Glomerular visceral epithelial cell (primary cell): ENCODE data around the gene MYO9A.

Experiments
- DNase-seq: peaks from one replicate; pipeline ENCODE4 v3.0.0-alpha.2; 2016; ENCODE audit errors: extremely low spot score

Gene MYO9A

GRCh38 chr15:71782422-71783165, 335.4 kb downstream of the MYO9A start:
- DNase-seq: no peak

DNA sequence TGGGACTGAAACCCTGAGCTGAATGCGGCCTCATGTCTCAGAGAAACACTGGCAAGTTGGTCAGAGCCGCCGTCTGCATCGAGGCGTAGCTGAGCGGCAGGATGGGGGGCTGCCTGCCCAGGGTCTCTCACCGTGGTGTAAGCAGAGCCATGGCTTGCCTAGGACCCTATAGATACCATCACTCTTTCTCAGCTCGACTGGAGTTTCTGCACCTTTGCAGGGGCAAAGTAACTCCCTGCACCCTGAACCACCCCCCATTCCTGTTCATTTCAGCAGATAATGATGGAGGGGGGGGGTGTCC, 336.0 kb downstream of the MYO9A start:
- DNase-seq: no peak

GRCh38 chr15:71781179-71781964, 336.6 kb downstream of the MYO9A start:
- DNase-seq: peak; percentile 45

DNA sequence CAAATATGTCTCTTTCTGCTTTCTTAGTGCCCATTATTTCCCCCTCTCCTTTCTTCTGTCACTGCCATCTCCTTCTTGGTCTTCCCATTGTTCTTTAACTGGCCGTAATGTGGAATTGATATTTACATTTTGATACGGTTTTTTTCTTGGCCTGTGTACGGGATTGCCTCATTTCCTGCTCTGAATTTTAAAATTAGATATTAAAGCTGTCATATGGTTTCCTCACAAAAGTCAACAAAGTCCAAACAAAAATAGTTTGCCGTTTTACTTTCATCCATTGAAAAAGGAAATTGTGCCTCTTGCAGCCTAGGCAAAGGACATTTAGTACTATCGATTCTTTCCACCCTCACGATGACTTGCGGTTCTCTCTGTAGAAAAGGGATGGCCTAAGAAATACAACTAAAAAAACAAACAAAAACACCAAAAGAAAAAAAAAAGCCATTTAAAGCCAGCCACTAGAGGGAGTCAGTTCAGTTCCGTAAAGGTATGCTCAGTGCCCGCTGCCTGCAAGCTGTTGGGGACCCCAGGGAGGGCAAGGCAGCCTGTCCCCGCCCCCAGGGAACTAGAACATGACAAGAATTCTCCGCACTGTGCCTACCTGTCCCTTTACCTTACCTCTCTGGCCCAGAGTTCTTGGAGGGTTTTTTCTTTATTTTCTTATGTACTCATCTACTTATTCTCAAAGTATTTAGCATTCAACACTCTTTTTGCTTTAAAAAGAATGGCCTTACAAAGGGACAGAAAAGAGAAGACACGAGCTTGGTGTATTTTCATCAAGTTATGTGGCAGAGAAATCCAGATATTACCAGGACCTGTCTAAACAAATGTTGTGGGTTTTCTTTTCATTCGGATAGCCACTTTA, 337.6 kb downstream of the MYO9A start:
- peak; percentile 56 for DNase-seq

DNA sequence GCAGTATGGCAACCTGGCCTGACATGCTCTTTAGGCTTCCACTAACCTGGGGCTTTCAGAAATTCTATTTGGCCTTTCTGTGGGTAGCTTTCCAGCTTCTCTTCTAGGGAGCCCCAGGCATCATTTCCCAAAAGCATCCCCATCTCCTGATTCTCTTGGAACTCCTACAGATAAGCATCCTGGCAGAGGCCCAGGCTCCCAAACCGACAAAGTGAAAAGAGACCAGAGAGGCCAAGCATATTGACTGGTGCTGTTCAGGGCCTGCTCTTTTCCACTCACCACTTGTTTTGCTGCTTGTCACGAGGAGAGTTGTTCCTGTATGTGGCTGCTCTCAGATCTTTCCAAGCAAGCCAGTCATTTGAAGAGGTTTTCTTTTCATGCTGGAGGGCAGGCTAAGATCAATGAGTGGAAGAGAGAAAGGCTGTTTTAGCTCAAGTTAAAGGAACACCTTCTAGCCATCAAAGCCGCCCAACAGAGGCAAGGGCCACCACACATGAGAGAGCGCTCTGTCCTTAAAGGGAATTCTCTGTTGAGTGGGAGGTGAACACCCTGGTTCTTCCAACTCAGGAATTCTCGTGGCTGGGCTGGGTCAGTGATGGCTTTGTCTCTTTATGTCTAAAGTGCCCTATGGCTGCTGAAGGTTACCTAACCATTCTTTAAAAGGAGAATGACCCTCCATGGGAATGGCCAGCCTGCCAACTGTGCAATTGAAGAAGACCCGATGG, 338.7 kb downstream of the MYO9A start:
- DNase-seq: no peak

GRCh38 chr15:71777216-71777943, 340.6 kb downstream of the MYO9A start:
- no peak for DNase-seq

GRCh38 chr15:71776304-71776703, 341.6 kb downstream of the MYO9A start:
- DNase-seq: no peak

- no peak for DNase-seq
Observed at GRCh38 chr15:71775856-71776255, 342.1 kb downstream of the MYO9A start.

GRCh38 chr15:71773206-71773859, 344.6 kb downstream of the MYO9A start:
- no peak for DNase-seq
